Dendritic cell treated with granulocyte-macrophage colony-stimulating factor and Interleukin-4, amounts not matched to agents 40 ng/mL and 50 ng/mL, for 4 days (primary cell): ENCODE measurements around the gene HES3.
A peak's percentile ranks its signal among the peaks of the same experiment; 100 is the strongest.

Experiments used
- H3K27ac Mint-ChIP-seq: one replicate; pipeline ENCODE4 v1.8.0; 2022; ENCODE audit warnings: mild to moderate bottlenecking, mixed read lengths
- H3K27me3 Mint-ChIP-seq: one replicate; pipeline ENCODE4 v1.8.0; 2022; ENCODE audit warnings: mild to moderate bottlenecking, mixed read lengths
- H3K36me3 Mint-ChIP-seq: one replicate; pipeline ENCODE4 v1.8.0; 2022; ENCODE audit warnings: low read depth, mixed read lengths
- H3K4me1 Mint-ChIP-seq: one replicate; pipeline ENCODE4 v1.8.0; 2022; ENCODE audit warnings: low read depth, mixed read lengths
- H3K4me3 Mint-ChIP-seq: one replicate; pipeline ENCODE4 v1.8.0; 2022; ENCODE audit warnings: mild to moderate bottlenecking, moderate library complexity, mixed read lengths
- H3K9me3 Mint-ChIP-seq: one replicate; pipeline ENCODE4 v1.8.0; 2022; ENCODE audit warnings: mixed read lengths
- intact Hi-C: fragments of 100-400 bp; cut with micrococcal nuclease; formaldehyde crosslinking; loops from one replicate; pipeline ENCODE4 v1.15.0; 2022

HES3 gene, protein sequence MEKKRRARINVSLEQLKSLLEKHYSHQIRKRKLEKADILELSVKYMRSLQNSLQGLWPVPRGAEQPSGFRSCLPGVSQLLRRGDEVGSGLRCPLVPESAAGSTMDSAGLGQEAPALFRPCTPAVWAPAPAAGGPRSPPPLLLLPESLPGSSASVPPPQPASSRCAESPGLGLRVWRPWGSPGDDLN

GRCh38 chr1:6243993-6244392, at the start of gene HES3:
Gene HES3 (plus strand): TSS chr1:6244179. CDS start chr1:6244366, 187 bp downstream.
- Mint-ChIP-seq H3K4me1 (peaks cover 39% of the 10 kb centered on the region), H3K27ac (no peak within 1 kb of the TSS), H3K4me3 (no peak within 1 kb of the TSS), H3K27me3 (peaks cover 91% of the 10 kb centered on the region), H3K9me3 (no peaks in the 10 kb centered on the region), H3K36me3 (no peaks in the 10 kb centered on the region)
- intact Hi-C loops = loop anchor here (5.0 to 10.0 kb wide), 2 partner anchors 37 to 191 kb away; partner anchors contain the start of gene RNF207

- no peaks in the 10 kb centered on the region for H3K9me3 Mint-ChIP-seq
- peaks cover 68% of the 10 kb centered on the region for H3K36me3 Mint-ChIP-seq
- peaks cover 33% of the 10 kb centered on the region for H3K4me1 Mint-ChIP-seq
- H3K27ac Mint-ChIP-seq = peak overlapping the region; percentile 95
- peak overlapping the region; percentile 79 for H3K4me3 Mint-ChIP-seq
- H3K27me3 Mint-ChIP-seq = peaks cover 18% of the 10 kb centered on the region
- intact Hi-C loops = loop anchor here (5.0 kb wide), 2 partner anchors 39 to 194 kb away; partner anchors contain the start of genes ACOT7 and ICMT
Measured at GRCh38 chr1:6197746-6198427, 46.1 kb upstream of the HES3 start.

DNA sequence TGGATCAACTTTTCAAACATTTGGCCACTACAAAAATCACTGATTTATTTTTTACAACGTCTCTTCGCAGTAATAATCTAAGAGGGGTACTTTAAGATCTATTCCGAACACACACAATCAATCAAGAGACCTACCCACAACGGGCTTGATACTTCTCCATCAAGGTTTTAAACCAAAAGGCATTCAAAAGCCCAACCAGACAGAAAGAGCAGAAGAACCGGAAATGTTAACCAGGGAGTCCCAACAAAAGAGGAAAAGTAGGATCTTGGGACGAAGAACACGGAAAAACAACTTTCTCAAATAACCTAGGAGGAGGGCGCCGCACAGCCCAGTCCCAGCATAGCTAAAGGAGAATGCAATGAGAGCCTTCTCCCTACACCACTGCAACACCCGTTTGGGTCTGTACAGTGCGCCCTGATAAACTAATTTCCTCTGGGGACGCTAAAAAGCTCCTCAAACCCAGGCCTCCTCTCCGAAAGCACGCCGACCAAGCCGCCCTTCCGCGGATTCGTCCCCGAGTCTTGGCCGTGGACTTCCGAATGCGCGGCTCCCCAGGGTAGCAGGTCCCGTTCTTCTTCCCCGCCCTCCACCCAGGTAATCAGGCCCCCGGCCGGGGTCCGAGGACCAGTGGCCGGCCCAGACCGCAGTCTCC, 45.2 kb upstream of the HES3 start:
- Mint-ChIP-seq H3K36me3 (peaks cover 60% of the 10 kb centered on the region), H3K27ac (peak overlapping the region; percentile 95), H3K9me3 (no peaks in the 10 kb centered on the region), H3K27me3 (peaks cover 20% of the 10 kb centered on the region), H3K4me3 (peak overlapping the region; percentile 79), H3K4me1 (peaks cover 33% of the 10 kb centered on the region)
- intact Hi-C loops = loop anchor here (5.0 kb wide), 2 partner anchors 39 to 194 kb away; partner anchors contain the start of genes ACOT7 and ICMT

- Mint-ChIP-seq H3K27me3 (peaks cover 24% of the 10 kb centered on the region), H3K4me1 (peaks cover 33% of the 10 kb centered on the region), H3K27ac (peak within 1 kb of the TSS; percentile 95), H3K4me3 (peak within 1 kb of the TSS; percentile 79), H3K36me3 (peaks cover 52% of the 10 kb centered on the region), H3K9me3 (no peaks in the 10 kb centered on the region)
- intact Hi-C loops = loop anchor here (5.0 kb wide), 2 partner anchors 38 to 193 kb away; partner anchors contain the start of genes ACOT7 and ICMT
Measured at GRCh38 chr1:6199298-6200187, 44.4 kb upstream of the HES3 start, which contains the start of gene RPL22. Gene RPL22 (minus strand): TSS chr1:6199595. CDS start chr1:6199573, 22 bp downstream.

DNA sequence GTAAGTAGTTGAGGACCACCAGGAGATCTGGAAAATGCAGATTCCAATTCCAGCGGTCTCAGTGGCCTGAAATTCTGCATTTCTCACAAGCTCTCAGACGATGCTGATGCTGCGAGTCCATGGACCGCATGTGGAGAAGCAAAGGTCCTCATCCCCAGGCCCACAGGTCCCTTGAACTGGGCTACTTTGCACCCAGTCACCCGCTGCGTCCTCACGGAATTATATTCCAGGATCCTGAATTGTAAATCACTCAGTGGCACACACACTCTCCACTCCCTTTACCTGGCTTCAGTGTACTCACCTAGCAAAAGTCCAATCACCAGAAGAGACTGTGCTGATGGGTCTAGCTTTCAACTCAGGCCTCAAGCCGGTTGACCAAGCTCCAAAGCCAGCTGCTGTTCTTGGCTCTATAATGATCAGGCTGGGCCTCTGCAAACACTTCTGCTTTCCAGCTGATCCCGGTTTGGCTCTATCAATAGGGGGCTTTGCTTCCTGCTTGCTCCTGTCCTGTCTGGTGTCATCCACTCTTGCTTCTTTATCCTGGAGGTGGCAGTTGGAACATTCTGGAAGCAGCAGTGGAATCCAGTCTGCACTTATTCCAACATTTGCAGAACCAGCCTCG, 43.7 kb upstream of the HES3 start:
- Mint-ChIP-seq H3K9me3 (no peaks in the 10 kb centered on the region), H3K36me3 (peaks cover 44% of the 10 kb centered on the region), H3K27ac (peak overlapping the region; percentile 95), H3K4me1 (peaks cover 36% of the 10 kb centered on the region), H3K27me3 (peaks cover 30% of the 10 kb centered on the region), H3K4me3 (peak overlapping the region; percentile 79)
- intact Hi-C loops = no loop called here

GRCh38 chr1:6202256-6202655, 41.7 kb upstream of the HES3 start:
- no peak overlapping the region for H3K27ac Mint-ChIP-seq
- H3K9me3 Mint-ChIP-seq = no peaks in the 10 kb centered on the region
- peaks cover 49% of the 10 kb centered on the region for H3K27me3 Mint-ChIP-seq
- intact Hi-C loops = no loop called here
- peaks cover 25% of the 10 kb centered on the region for H3K36me3 Mint-ChIP-seq
- no peak overlapping the region for H3K4me3 Mint-ChIP-seq
- H3K4me1 Mint-ChIP-seq = peaks cover 48% of the 10 kb centered on the region

DNA sequence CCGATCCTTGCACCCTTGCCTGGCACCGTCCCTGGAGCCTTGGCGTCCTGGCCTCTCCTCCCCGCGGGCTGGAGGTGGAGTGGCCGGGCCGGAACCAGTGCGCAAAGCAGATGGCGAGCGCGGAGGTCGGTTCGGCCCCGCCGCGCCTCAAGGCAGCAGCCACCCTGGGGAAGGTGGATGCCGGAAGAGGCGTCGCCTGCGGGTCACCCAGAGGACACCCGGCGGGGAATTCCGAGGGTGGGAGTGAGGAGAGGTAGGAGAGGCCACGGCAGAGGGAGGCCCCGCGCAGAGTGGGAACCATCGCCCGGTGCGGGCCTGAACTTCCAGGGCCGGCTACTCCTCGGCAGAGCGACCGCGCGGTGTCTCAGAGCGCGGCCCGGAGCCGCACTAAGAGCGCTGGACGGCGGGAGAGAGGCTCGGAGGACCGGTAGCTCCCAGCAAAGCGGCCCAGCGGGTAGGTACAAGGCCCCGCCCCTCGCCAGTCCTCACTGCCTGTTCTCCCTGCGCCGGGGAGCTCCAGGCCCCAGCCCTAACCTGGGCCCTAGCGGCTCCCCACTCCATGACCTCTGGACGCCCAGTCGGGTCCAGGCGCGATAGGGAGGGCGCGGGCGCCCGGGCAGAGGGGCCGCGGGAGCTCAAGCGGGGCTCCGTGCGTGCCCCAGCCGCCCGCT, 38.0 kb upstream of the HES3 start, which contains the start of gene RNF207:
RNF207 (plus strand) TSS at position 271 of the 671 bp plus-strand sequence. CDS start 417 bp downstream, outside the sequence.
- Mint-ChIP-seq H3K27me3 (peaks cover 84% of the 10 kb centered on the region), H3K4me1 (peaks cover 29% of the 10 kb centered on the region), H3K4me3 (peak within 1 kb of the TSS; percentile 76), H3K9me3 (no peaks in the 10 kb centered on the region), H3K36me3 (no peaks in the 10 kb centered on the region), H3K27ac (no peak within 1 kb of the TSS)
- intact Hi-C loops = loop anchor here (5.0 kb wide), 1 partner anchor 36 kb away; the partner anchor contains the start of gene HES3

- H3K27ac Mint-ChIP-seq = no peak overlapping the region
- peaks cover 29% of the 10 kb centered on the region for H3K4me1 Mint-ChIP-seq
- H3K27me3 Mint-ChIP-seq = peaks cover 83% of the 10 kb centered on the region
- peak overlapping the region; percentile 23 for H3K4me3 Mint-ChIP-seq
- H3K9me3 Mint-ChIP-seq = no peaks in the 10 kb centered on the region
- H3K36me3 Mint-ChIP-seq = no peaks in the 10 kb centered on the region
- intact Hi-C loops = loop anchor here (5.0 kb wide), 1 partner anchor 36 kb away; the partner anchor contains the start of gene HES3
Measured at GRCh38 chr1:6206520-6206855, 37.5 kb upstream of the HES3 start.

- peaks cover 83% of the 10 kb centered on the region for H3K27me3 Mint-ChIP-seq
- intact Hi-C loops = loop anchor here (5.0 kb wide), 1 partner anchor 35 kb away; the partner anchor contains the start of gene HES3
- H3K36me3 Mint-ChIP-seq = no peaks in the 10 kb centered on the region
- no peaks in the 10 kb centered on the region for H3K9me3 Mint-ChIP-seq
- peaks cover 34% of the 10 kb centered on the region for H3K4me1 Mint-ChIP-seq
- no peak overlapping the region for H3K4me3 Mint-ChIP-seq
- H3K27ac Mint-ChIP-seq = no peak overlapping the region
Measured at GRCh38 chr1:6207075-6207885, 36.7 kb upstream of the HES3 start.

- intact Hi-C loops = loop anchor here (5.0 kb wide), 1 partner anchor 34 kb away; the partner anchor contains the start of gene HES3
- H3K4me3 Mint-ChIP-seq = no peak overlapping the region
- H3K9me3 Mint-ChIP-seq = no peaks in the 10 kb centered on the region
- no peaks in the 10 kb centered on the region for H3K36me3 Mint-ChIP-seq
- H3K27me3 Mint-ChIP-seq = peaks cover 84% of the 10 kb centered on the region
- H3K4me1 Mint-ChIP-seq = peaks cover 41% of the 10 kb centered on the region
- no peak overlapping the region for H3K27ac Mint-ChIP-seq
Measured at GRCh38 chr1:6207921-6208320, 36.1 kb upstream of the HES3 start.

DNA sequence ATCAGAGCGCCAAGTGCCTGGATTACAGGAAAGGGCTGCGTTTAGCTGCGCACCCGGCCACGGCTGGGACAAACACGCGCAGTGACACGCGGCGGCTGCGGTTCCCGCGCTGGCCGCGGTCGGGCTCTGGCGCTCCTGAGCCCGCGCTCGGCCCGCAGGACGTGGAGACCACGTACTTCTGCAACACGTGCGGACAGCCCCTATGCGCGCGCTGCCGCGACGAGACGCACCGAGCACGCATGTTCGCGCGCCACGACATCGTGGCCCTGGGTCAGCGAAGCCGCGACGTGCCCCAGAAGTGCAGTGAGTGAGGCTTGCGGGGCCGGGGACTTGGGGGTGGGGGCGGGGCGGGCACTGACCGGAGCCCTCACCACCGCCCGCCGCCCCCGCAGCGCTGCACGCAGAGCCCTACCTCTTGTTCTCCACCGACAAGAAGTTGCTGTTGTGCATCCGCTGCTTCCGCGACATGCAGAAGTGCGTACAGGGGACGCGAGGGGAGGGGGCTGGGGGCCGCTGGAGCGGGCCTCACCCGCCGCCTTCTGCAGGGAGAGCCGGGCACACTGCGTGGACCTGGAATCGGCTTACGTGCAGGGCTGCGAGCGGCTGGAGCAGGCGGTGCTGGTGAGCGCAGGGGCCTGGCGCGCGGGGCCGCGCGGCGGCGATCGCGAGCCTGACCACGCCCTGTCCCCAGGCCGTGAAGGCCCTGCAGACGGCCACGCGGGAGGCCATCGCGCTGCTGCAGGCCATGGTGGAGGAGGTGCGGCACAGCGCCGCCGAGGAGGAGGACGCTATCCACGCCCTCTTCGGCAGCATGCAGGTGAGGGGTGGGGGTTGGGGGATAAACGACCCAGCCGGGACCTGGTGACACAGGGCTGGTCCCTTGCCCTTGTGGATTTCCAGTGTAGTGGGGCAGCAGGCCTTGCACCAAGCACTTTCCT, 35.0 kb upstream of the HES3 start:
- H3K27ac Mint-ChIP-seq = peak overlapping the region; percentile 48
- H3K36me3 Mint-ChIP-seq = no peaks in the 10 kb centered on the region
- H3K27me3 Mint-ChIP-seq = peaks cover 92% of the 10 kb centered on the region

More for the DNA sequence above, 35.0 kb upstream of the HES3 start:
- intact Hi-C loops = loop anchor here (5.0 kb wide), 1 partner anchor 33 kb away; the partner anchor contains the start of gene HES3
- H3K4me3 Mint-ChIP-seq = peak overlapping the region; percentile 66
- peaks cover 49% of the 10 kb centered on the region for H3K4me1 Mint-ChIP-seq
- H3K9me3 Mint-ChIP-seq = no peaks in the 10 kb centered on the region
